K562 (cell line): Measurements from ENCODE around the gene NUP85. TPM values are rescaled to one million over a fixed set of nuclear protein-coding genes. Genes with fewer than 3 reads are reported as not detected.
A peak's percentile ranks its signal among the peaks of the same experiment; 100 is the strongest.

Experiments
- ARID1B ChIP-seq: fragments of 450-650 bp; IDR thresholded peaks from 2 replicates; pipeline ENCODE4 v1.6.1; 2016; ENCODE audit warnings: antibody characterized with exemption, mild to moderate bottlenecking, inconsistent platforms
- ATF7 ChIP-seq: fragments of 450-650 bp; IDR thresholded peaks from 2 replicates; pipeline ENCODE4 v1.7.1; 2014; ENCODE audit warnings: mild to moderate bottlenecking, moderate library complexity
- C11orf30 ChIP-seq: fragments of 450-650 bp; IDR thresholded peaks from 2 replicates; pipeline ENCODE4 v1.6.1; 2016; ENCODE audit warnings: low read depth, mild to moderate bottlenecking
- EP400 ChIP-seq: fragments of 450-650 bp; IDR thresholded peaks from 2 replicates; pipeline ENCODE4 v1.6.1; 2017; ENCODE audit warnings: antibody characterized with exemption, mild to moderate bottlenecking, moderate library complexity
- ETV1 ChIP-seq: fragments of 450-650 bp; conservative IDR thresholded peaks from 2 replicates; pipeline ENCODE4 v1.6.1; 2016; ENCODE audit warnings: missing genetic modification characterization, control low read depth, low read depth, missing compliant biosample characterization
- HMG20A ChIP-seq: fragments of 450-650 bp; formaldehyde crosslinking; conservative IDR thresholded peaks from 2 replicates; pipeline ENCODE4 v1.4.0; 2020; ENCODE audit warnings: mild to moderate bottlenecking, mixed read lengths
- HMGN3 ChIP-seq: IDR thresholded peaks from 2 replicates; pipeline ENCODE4 v1.6.1; 2011; ENCODE audit warnings: borderline replicate concordance, low read depth, mild to moderate bottlenecking, mixed read lengths, low read length; ENCODE audit not compliant: insufficient read length; ENCODE audit errors: extremely low read depth
- RAD21 ChIP-seq, 2 experiments: fragments of 250-450 bp in 1 of 2; fragments of 450-650 bp in 1 of 2; sonication (Bioruptor Pico) in 1 of 2; formaldehyde crosslinking in 1 of 2; IDR thresholded peaks in 1 of 2; conservative IDR thresholded peaks in 1 of 2; 2 replicates each; pipeline versions ENCODE4 v1.4.0 to v1.8.0; 2020 to 2022; ENCODE audit warnings: mild to moderate bottlenecking in 2 of 2, moderate library complexity in 1 of 2
- SMARCA5 ChIP-seq: fragments of 450-650 bp; IDR thresholded peaks from 2 replicates; pipeline ENCODE4 v1.6.1; 2016
- SUPT5H ChIP-seq: fragments of 450-650 bp; IDR thresholded peaks from 2 replicates; pipeline ENCODE4 v1.6.1; 2016
- ZNF140 ChIP-seq: fragments of 250-450 bp; sonication (Bioruptor Pico); IDR thresholded peaks from 2 replicates; pipeline ENCODE4 v1.8.0; 2021; ENCODE audit warnings: moderate library complexity, mild to moderate bottlenecking, inconsistent platforms
- polyA plus RNA-seq, 8 experiments: library from polyadenylated mRNA; depleted of rRNA in 4 of 8; stranded (reverse) in 5 of 8; unstranded in 3 of 8; fragments of >200 nt; fragmentation: Nextera tagmentation in 2 of 8; fragmentation: Illumina TruSeq in 1 of 8; extraction: Ambion mirVana in 2 of 8; extraction: Trizol in 1 of 8; gene quantifications; 2 replicates each; pipeline versions ENCODE4 v1.2.1 to v1.2.3, GENCODE V29; 2011 to 2014; ENCODE audit warnings: inconsistent platforms in 1 of 8, missing spikeins in 1 of 8
- total RNA-seq, 7 experiments: library from RNA; depleted of rRNA in 6 of 7; stranded (reverse); fragments of >200 nt in 6 of 7; fragmentation: Illumina TruSeq in 2 of 7; extraction: Trizol in 2 of 7; gene quantifications; 2 replicates each; pipeline versions ENCODE4 v1.2.1 to v1.2.3, GENCODE V29; 2011 to 2021; ENCODE audit warnings: low replicate concordance in 1 of 7
- TF ChIP-seq, protein P1 (sequence below): fragments of 450-650 bp; formaldehyde crosslinking; IDR thresholded peaks from 2 replicates; pipeline ENCODE4 v1.4.0; 2022; ENCODE audit warnings: missing genetic modification characterization
- TF ChIP-seq, protein P2 (sequence below): fragments of 200-800 bp; sonication (Bioruptor generic); IDR thresholded peaks from 2 replicates; pipeline ENCODE4 v1.6.1; 2017; ENCODE audit warnings: missing genetic modification characterization, missing compliant biosample characterization
- TF ChIP-seq, protein P3 (sequence below): fragments of 250-450 bp; sonication (Bioruptor Pico); IDR thresholded peaks from 2 replicates; pipeline ENCODE4 v1.9.0; 2021; ENCODE audit warnings: mild to moderate bottlenecking
- TF ChIP-seq, protein P4 (sequence below), 2 experiments: fragments of 200-800 bp in 1 of 2; sonication (Bioruptor generic) in 1 of 2; sonication (generic) in 1 of 2; formaldehyde crosslinking in 1 of 2; IDR thresholded peaks in 1 of 2; conservative IDR thresholded peaks in 1 of 2; 2 replicates each; pipeline versions ENCODE4 v1.5.0 to v1.6.1; 2016 to 2020; ENCODE audit warnings: missing compliant biosample characterization in 1 of 2, missing genetic modification characterization in 1 of 2, missing genetic modification reagents in 1 of 2
- TF ChIP-seq, protein P5 (sequence below): fragments of 200-800 bp; sonication (Bioruptor generic); IDR thresholded peaks from 2 replicates; pipeline ENCODE4 v1.6.1; 2017; ENCODE audit warnings: missing genetic modification characterization, missing compliant biosample characterization

Gene NUP85
- total and polyA plus RNA-seq, 9 of the 15 experiments (the other 6 are each of a cell fraction or from before 2014, with no cell fraction given): 50.2 to 177 (median 110) TPM

DNA sequence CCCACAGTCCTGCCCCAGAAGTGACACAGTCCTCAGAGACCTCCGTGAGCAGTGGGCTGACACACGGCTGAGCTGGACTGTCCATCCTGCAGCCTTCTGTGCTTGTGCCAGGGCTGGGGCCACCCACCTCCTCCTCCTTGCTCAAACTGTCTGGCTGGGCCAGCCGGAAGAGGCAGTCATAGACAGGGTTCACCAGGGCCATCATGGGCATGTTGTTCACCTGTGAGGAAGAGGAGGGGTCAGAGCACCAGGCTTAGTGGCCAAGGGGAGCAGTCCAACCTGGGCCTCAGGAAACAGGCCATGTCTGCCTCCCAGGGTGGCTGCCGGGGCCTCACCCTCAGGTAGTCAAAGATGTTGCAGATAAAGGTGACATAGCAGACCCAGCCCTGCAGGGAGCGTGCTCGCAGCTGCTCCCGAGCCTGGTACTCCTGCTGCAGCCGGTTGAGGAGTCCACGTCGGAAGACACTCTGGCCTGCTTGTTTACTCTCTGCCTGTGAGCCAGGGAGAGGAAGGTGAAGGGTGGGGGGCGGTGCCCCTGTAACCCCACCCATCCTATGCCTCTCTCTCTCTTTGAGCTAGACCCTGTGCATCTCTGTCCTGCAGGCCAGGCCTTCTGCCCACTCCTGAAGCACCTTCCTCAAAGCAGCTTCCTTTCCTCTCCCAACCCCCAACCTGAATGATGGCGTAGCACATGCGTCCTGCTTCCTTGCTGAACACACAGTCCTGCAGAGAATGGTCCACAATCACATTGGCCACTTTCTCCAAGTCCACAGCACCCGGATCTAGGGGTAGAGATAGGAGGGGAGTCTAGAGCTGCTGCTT, 62.1 kb downstream of the NUP85 start (continued):
- TF ChIP-seq, protein P1, sequence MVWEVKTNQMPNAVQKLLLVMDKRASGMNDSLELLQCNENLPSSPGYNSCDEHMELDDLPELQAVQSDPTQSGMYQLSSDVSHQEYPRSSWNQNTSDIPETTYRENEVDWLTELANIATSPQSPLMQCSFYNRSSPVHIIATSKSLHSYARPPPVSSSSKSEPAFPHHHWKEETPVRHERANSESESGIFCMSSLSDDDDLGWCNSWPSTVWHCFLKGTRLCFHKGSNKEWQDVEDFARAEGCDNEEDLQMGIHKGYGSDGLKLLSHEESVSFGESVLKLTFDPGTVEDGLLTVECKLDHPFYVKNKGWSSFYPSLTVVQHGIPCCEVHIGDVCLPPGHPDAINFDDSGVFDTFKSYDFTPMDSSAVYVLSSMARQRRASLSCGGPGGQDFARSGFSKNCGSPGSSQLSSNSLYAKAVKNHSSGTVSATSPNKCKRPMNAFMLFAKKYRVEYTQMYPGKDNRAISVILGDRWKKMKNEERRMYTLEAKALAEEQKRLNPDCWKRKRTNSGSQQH (CRISPR knock-in tag): no peak
- TF ChIP-seq SUPT5H (peak; percentile 55; the same call in 1 of the 2 replicates), C11orf30 (no peak), ZNF140 (CRISPR knock-in tag) (no peak), HMG20A (no peak), ETV1 (tag) (peak; percentile 55; the same call in 1 of the 2 replicates), ARID1B (0 out of 2 replicates have a peak, but pooled peaks have one; percentile 20), SMARCA5 (no peak), HMGN3 (no peak), ATF7 (peak; percentile 37; the same call in 1 of the 2 replicates), RAD21 (CRISPR knock-in tag; conservative IDR thresholded peaks at IDR 0.05 in 1 of 2, IDR thresholded peaks at IDR 0.05 in 1 of 2) (peak in 1 of 2 experiments; percentile 52; a peak in 2 of 4 replicates), EP400 (peak; percentile 61; the same call in 1 of the 2 replicates)
- TF ChIP-seq, protein P2, sequence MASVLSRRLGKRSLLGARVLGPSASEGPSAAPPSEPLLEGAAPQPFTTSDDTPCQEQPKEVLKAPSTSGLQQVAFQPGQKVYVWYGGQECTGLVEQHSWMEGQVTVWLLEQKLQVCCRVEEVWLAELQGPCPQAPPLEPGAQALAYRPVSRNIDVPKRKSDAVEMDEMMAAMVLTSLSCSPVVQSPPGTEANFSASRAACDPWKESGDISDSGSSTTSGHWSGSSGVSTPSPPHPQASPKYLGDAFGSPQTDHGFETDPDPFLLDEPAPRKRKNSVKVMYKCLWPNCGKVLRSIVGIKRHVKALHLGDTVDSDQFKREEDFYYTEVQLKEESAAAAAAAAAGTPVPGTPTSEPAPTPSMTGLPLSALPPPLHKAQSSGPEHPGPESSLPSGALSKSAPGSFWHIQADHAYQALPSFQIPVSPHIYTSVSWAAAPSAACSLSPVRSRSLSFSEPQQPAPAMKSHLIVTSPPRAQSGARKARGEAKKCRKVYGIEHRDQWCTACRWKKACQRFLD (CRISPR knock-in tag): no peak
- TF ChIP-seq, protein P3, sequence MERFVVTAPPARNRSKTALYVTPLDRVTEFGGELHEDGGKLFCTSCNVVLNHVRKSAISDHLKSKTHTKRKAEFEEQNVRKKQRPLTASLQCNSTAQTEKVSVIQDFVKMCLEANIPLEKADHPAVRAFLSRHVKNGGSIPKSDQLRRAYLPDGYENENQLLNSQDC (CRISPR knock-in tag): no peak
- TF ChIP-seq, protein P4, sequence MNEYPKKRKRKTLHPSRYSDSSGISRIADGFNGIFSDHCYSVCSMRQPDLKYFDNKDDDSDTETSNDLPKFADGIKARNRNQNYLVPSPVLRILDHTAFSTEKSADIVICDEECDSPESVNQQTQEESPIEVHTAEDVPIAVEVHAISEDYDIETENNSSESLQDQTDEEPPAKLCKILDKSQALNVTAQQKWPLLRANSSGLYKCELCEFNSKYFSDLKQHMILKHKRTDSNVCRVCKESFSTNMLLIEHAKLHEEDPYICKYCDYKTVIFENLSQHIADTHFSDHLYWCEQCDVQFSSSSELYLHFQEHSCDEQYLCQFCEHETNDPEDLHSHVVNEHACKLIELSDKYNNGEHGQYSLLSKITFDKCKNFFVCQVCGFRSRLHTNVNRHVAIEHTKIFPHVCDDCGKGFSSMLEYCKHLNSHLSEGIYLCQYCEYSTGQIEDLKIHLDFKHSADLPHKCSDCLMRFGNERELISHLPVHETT (CRISPR knock-in tag; conservative IDR thresholded peaks at IDR 0.05 in 1 of 2, IDR thresholded peaks at IDR 0.05 in 1 of 2): no peak
- TF ChIP-seq, protein P5, sequence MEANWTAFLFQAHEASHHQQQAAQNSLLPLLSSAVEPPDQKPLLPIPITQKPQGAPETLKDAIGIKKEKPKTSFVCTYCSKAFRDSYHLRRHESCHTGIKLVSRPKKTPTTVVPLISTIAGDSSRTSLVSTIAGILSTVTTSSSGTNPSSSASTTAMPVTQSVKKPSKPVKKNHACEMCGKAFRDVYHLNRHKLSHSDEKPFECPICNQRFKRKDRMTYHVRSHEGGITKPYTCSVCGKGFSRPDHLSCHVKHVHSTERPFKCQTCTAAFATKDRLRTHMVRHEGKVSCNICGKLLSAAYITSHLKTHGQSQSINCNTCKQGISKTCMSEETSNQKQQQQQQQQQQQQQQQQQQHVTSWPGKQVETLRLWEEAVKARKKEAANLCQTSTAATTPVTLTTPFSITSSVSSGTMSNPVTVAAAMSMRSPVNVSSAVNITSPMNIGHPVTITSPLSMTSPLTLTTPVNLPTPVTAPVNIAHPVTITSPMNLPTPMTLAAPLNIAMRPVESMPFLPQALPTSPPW (CRISPR knock-in tag): no peak
